HG02763 (cell line): ENCODE measurements around the gene SCAMP2.

ENCODE experiments used
- ATAC-seq: cut with Tn5 transposase; IDR thresholded peaks from one replicate; pipeline ENCODE4 v1.9.1; 2021; ENCODE audit warnings: mild to moderate bottlenecking, moderate library complexity; ENCODE audit not compliant: unreplicated experiment

Gene SCAMP2

DNA sequence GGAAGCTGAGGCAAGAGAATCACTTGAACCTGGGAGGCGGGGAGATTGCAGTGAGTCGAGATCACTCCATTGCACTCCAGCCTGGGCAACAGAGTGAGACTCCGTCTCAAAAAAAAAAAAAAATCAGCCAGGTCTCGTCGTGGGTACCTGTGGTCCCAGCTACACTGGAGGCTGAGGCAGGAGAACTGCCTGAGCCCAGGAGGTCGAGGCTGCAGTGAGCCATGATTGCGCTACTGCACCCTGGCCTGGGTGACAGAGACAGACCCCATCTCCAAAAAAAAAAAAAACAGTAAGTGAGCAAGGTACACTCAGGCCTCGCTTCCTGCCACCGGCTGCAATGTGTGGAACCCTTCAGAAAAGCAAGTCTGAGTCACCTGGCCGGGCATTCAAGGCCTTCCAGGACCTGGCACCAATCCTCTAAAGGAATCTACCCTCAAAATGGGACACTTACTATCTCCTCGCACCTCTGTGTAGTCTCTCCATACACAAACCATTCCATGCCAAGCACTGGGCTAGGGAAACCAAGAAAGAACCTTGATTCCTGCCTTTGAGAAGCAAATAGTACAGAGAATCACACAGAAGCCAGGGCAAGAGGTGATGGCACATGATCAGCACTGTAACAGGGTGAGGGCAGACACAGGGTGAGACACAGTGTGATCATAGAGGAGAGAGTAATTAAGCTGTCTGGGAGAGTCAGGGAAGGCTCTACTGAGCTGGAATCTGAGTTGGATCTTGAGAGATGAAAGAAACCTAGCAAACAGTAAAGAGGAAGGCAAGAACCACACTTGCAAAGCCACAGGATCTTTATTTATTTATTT is 9.7 kb downstream of the SCAMP2 start:
- no peak for ATAC-seq

GRCh38 chr15:74858369-74858740 is 14.8 kb downstream of the SCAMP2 start:
- no peak for ATAC-seq

GRCh38 chr15:74857671-74858368 is 15.3 kb downstream of the SCAMP2 start:
- ATAC-seq = peak; percentile 6

- ATAC-seq = peak; percentile 57
Observed at GRCh38 chr15:74857082-74857655, 16.0 kb downstream of the SCAMP2 start.

DNA sequence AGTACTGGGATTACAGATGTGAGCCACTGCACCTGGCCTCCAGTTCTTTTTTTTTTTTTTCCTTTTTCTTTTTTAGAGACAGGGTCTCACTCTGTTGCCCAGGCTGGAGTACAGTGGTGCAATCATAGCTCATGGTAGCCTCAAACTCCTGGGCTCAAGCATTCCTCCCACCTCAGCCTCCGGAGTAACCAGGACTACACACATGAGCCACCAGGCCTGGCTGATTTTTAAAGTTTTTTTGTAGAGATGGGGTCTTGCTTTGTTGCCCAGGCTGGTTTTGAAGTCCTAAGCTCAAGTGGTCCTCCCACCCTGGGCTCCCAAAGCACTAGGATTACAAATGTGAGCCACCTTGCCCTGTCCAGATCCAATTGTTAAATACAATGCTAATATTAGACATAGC is 16.6 kb downstream of the SCAMP2 start:
- ATAC-seq = no peak

GRCh38 chr15:74855857-74856256 is 17.3 kb downstream of the SCAMP2 start:
- no peak for ATAC-seq

DNA sequence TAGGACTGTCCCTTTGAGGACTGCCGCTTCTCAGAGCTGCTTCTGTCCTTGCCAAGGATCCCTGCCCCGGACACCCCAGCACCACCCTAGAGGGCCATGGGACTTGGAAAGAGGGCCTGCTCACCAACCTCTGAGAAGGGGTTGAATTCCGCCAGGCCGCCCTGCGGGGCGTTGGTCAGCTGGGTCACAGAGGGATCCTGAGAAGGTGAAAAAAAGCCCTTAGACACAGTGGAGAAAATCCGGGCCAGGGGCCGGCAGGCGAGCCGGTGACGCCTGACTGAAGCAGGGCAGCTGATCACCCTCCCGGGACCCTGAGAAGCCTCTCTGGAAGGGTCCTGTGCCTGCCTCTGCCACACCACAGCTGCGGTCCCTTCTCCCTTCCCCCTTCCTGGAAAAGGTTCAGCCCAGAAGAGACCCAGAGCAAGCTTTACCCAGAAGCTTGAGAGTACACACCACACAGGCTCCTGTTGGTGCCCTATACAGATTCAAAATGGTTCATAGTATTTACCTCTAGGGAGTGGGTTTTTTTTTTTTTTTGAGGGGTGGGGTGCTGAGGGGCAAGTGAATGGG is 18.6 kb downstream of the SCAMP2 start:
- no peak for ATAC-seq

DNA sequence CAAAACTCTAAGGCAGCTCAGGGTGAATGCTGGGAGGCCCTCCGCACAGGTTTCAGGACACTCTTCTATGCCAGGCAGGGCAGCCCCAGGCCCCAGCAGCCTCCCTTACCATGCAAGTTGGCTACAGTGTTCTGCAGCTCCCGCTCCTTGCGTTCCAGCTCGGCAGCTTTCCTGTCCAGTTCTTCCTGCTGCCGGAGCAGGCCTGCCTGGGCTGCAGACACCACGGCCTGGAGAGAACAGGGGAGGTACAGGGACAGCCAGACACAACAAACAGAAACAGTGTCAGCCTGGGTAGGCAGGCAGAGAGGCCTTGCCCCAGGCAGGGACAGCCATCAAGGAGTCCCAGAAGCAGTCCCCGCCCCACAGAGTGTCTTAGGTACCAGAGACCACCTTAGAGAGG is 21.2 kb downstream of the SCAMP2 start:
- ATAC-seq = no peak

DNA sequence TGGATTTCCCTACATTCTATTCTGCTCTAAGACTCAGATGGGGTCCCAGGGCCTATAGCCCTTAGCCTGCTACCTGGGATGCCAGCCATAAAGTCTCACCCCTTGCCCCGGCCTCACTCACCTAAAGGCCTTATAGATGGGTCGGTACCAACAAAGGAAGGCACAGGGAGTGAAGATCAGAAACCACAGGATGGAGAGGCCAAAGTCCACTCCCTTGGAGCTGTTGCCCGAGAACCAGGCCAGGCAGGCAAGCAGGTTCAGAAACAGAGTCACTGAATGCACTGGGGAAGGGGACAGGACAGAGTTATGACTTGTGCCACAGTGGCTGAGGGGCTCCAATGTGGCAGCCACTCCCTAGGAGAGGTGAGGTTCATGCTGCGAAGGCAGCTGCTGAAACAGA is 22.8 kb downstream of the SCAMP2 start:
- ATAC-seq = no peak

- ATAC-seq = no peak
Observed at GRCh38 chr15:74847432-74847831, 25.7 kb downstream of the SCAMP2 start.

DNA sequence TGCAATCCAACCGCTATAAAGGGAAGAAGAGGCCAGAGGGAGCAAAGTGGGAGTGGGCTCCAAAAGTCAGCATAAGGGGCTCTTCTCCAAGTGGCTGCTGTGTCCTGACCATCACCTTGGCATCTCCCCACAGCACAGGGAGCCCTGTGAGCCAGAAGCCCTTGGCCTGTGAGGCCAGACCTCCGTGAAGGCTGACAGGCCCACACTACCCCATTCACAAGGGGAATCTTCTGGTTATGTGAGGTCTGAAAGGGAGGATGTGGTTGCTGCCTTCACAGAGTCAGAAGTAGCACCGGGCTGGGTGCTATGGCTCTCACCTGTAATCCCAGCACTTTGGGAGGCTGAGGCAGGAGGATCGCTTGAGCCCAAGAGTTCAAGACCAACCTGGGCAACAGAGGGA is 27.6 kb downstream of the SCAMP2 start:
- ATAC-seq = no peak

GRCh38 chr15:74845208-74845568 is 28.0 kb downstream of the SCAMP2 start:
- ATAC-seq = no peak

DNA sequence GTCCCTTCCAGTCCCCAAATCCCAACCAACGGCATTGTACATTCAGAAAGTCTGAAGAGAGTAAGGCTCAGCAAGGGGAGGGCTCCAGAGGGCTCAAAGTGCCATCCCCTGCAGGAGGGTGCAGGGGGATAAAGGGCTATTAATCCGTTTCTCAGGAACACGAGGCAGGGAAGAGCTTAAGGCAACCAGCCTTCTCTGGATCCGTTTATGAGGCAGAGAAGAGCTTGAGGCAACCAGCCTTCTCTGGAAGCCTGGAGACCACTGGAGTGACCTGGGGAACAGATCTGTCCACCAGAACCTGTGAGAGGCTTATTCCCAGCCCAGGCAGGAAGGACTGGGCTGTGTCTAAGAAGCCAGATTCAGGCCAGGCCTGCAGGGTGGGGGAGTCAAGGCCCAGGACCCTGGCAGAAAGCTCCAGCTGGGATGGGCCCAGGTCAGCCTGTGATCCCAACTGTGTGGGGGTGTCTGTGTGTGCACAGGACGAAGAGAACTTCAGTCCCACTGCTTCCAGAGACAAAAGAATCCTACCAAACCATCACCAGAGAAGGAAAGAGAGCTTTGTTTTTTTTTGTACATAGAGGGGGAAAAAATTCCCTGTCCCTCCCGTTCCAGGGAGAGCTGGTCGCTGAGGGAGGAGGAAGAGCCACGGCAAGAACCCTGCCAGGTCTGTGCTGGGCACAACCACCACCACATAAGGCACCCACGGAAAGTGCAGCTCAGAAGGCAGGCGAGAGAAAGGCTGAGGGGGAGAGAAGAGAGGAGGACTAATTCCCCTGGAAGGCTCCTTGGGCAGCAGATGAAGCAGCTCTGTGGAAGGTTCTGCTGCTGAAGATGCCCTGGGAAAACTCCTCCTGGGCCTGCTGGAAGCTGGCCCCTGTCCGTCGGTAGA is 28.6 kb downstream of the SCAMP2 start:
- ATAC-seq = no peak

DNA sequence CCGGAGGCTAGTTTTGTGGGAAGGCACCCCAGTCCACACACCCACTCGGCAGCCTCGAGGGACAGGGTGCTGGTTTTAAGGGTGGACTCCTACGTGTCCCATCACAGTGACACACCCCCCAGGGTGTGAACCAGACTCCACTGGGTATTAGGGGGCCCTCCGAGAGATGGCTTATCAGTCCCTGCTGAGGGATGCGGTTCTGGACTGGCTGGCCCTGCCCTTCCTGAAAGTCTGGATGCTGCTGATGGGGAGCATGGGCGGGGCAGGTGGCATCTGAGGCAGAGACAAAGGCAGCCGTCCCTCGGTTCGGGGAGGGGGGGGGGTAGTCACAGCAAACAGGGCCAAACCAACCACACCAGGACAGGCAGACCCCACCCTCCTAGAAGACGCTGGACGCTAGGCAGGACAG is 29.3 kb downstream of the SCAMP2 start:
- ATAC-seq = no peak

GRCh38 chr15:74843445-74843828 is 29.7 kb downstream of the SCAMP2 start:
- ATAC-seq = no peak

GRCh38 chr15:74842581-74843444 is 30.4 kb downstream of the SCAMP2 start, which contains the start of gene ULK3:
ULK3 (minus strand) TSS chr15:74843156; CDS start chr15:74843105, 51 bp downstream.
- peak; percentile 80 for ATAC-seq

GRCh38 chr15:74841891-74842373 is 31.2 kb downstream of the SCAMP2 start:
- no peak for ATAC-seq

DNA sequence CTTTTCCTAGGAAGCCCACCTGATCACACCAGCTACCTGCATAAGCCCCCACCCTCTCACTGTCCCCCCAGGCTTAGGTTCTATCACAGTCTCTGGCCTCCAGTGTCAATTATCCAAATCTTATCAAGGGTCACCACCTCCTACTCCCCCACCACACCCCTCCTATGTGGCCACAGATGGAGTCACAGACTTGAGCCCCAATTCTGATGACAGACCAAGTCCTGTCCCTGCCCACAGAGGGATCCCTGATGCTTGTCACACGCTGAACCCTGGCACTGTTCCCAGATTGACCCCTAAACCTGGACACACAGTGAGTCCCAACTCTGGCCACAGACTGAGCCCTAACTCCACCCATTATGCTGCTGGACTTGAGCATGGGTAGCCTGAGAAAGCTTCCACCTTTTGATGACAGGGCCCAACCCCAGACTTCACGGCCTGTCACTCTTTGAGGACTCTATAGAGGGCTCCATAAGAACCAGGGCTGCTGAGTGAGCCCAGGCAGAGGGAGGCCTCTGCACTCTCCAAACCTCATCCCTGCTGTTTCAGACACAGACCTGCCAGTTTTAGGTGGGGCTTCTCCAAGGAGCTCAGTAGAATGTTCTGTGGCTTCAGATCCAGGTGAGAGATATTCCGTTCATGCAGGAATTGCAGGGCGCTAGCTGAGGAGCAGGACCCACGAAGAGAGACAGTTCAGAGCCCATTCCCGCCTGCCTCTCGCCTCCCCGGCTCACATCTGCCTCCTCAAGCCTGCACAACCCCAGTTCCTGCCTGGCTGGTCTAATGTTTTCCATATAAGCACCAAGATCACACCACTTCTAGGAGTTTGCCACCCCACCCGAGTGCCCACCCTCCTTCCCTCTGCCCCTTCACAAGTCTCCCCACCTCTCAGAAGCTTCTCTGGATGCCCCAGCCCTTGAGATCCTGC is 32.1 kb downstream of the SCAMP2 start:
- no peak for ATAC-seq
